Measurements from ENCODE around the gene SLC35B2. TPM values are rescaled to one million over a fixed set of nuclear protein-coding genes. Genes with fewer than 3 reads are reported as not detected.
A peak's percentile ranks its signal among the peaks of the same experiment; 100 is the strongest.

Gene SLC35B2
- total RNA-seq, 2 donors from 2014 or later = 42.7 to 52.2 TPM

GRCh38 chr6:44257753-44258324 is 511 bp upstream of the SLC35B2 start:
- TF ChIP-seq CTCF (IDR thresholded peaks at IDR 0.05) = no peak
- intact Hi-C loops (cut with DNase I) = no loop called here
- no peaks in the 10 kb centered on the region for H3K9me3 ChIP-seq
- H3K4me1 ChIP-seq = peaks cover 15% of the 10 kb centered on the region
- H3K27me3 ChIP-seq = no peaks in the 10 kb centered on the region
- peak overlapping the region; percentile 70 to 88 for H3K9ac ChIP-seq (ENCODE audit: low read depth in 2 of 2, low read length in 2 of 2)
- peak overlapping the region; percentile 78 for H3K4me3 ChIP-seq
- H3K27ac ChIP-seq = peak overlapping the region; percentile 87
- peaks cover 17% of the 10 kb centered on the region for H3K36me3 ChIP-seq
- DNase-seq = no peak

GRCh38 chr6:44256775-44257024 is 628 bp downstream of the SLC35B2 start:
- Histone ChIP-seq H3K4me1 (peaks cover 13% of the 10 kb centered on the region), H3K27me3 (no peaks in the 10 kb centered on the region), H3K27ac (peak overlapping the region; percentile 87), H3K9me3 (no peaks in the 10 kb centered on the region), H3K36me3 (peaks cover 21% of the 10 kb centered on the region), H3K9ac (ENCODE audit: low read depth in 2 of 2, low read length in 2 of 2) (peak overlapping the region; percentile 88), H3K4me3 (peak overlapping the region; percentile 78)
- no peak for TF ChIP-seq CTCF (IDR thresholded peaks at IDR 0.05)
- intact Hi-C loops (cut with DNase I) = no loop called here
- no peak for DNase-seq

GRCh38 chr6:44255871-44256774 is 1.2 kb downstream of the SLC35B2 start:
- peaks cover 8% of the 10 kb centered on the region for H3K4me1 ChIP-seq
- no peak for TF ChIP-seq CTCF (IDR thresholded peaks at IDR 0.05)
- peak; percentile 75 for DNase-seq

GRCh38 chr6:44255105-44255808 is 2.1 kb downstream of the SLC35B2 start:
- H3K36me3 ChIP-seq = peaks cover 34% of the 10 kb centered on the region

More at GRCh38 chr6:44255871-44256774, 1.2 kb downstream of the SLC35B2 start:
- peak overlapping the region; percentile 78 for H3K4me3 ChIP-seq
- intact Hi-C loops (cut with DNase I) = no loop called here
- H3K9ac ChIP-seq (ENCODE audit: low read depth in 2 of 2, low read length in 2 of 2) = peak overlapping the region; percentile 88
- H3K9me3 ChIP-seq = no peaks in the 10 kb centered on the region
- no peaks in the 10 kb centered on the region for H3K27me3 ChIP-seq
- H3K27ac ChIP-seq = peak overlapping the region; percentile 87
- H3K36me3 ChIP-seq = peaks cover 25% of the 10 kb centered on the region

More at GRCh38 chr6:44255105-44255808, 2.1 kb downstream of the SLC35B2 start:
- intact Hi-C loops (cut with DNase I) = no loop called here
- TF ChIP-seq CTCF (IDR thresholded peaks at IDR 0.05) = no peak
- H3K4me3 ChIP-seq = no peak overlapping the region
- H3K9ac ChIP-seq (ENCODE audit: low read depth in 2 of 2, low read length in 2 of 2) = no peak overlapping the region
- no peaks in the 10 kb centered on the region for H3K9me3 ChIP-seq
- no peak for DNase-seq
- H3K27me3 ChIP-seq = no peaks in the 10 kb centered on the region
- H3K4me1 ChIP-seq = peaks cover 8% of the 10 kb centered on the region
- no peak overlapping the region for H3K27ac ChIP-seq

All from colonic mucosa (tissue), 4 donors.